ENCODE results near the gene PTGER4.
"Not testable (repeated sequence)": the region's sequence is repeated elsewhere in the genome, so short reads cannot be mapped to it uniquely, and the experiment has no call there.

Gene PTGER4

GRCh38 chr5:40720069-40720468, 40.4 kb downstream of the PTGER4 start:
- no peak for TF ChIP-seq CTCF (IDR thresholded peaks at IDR 0.05; ENCODE audit: borderline replicate concordance, extremely low read depth, low read length, poor library complexity, severe bottlenecking)
- TF ChIP-seq EZH2 (IDR thresholded peaks at IDR 0.05; ENCODE audit: borderline replicate concordance, low read depth, low read length, severe bottlenecking) = no peak
- H3K79me2 ChIP-seq (ENCODE audit: insufficient read depth, low read length) = peaks cover 5% of the 10 kb centered on the region; the same call in 1 of the 2 replicates
- H3K36me3 ChIP-seq (ENCODE audit: insufficient read depth, low read length) = peaks cover 51% of the 10 kb centered on the region
- ATAC-seq (ENCODE audit: insufficient read depth, low read depth) (no peak), DNase-seq (no peak)
- peaks cover 8% of the 10 kb centered on the region for H3K9me3 ChIP-seq (ENCODE audit: insufficient read depth, low read length, severe bottlenecking)
- H4K20me1 ChIP-seq (ENCODE audit: insufficient read depth, low read length) = no peaks in the 10 kb centered on the region
- H3K27ac ChIP-seq (ENCODE audit: low read length) = no peak overlapping the region
- H3K4me1 ChIP-seq (ENCODE audit: insufficient read depth, low read length) = no peaks in the 10 kb centered on the region
- H3K4me3 ChIP-seq (ENCODE audit: low read depth in 1 of 2, low read length in 2 of 2) = no peak overlapping the region
- H3K4me2 ChIP-seq (ENCODE audit: insufficient read depth, low read length) = no peak overlapping the region
- H2AFZ ChIP-seq (ENCODE audit: low read depth, low read length) = no peak overlapping the region
- H3K27me3 ChIP-seq (ENCODE audit: insufficient read depth, low read length, poor library complexity) = no peaks in the 10 kb centered on the region
- no peak overlapping the region for H3K9ac ChIP-seq (ENCODE audit: low read depth, low read length)

- H3K9ac ChIP-seq (ENCODE audit: low read depth, low read length); H3K4me1 ChIP-seq (ENCODE audit: insufficient read depth, low read length); H4K20me1 ChIP-seq (ENCODE audit: insufficient read depth, low read length); DNase-seq; H3K79me2 ChIP-seq (ENCODE audit: insufficient read depth, low read length); H3K27ac ChIP-seq (ENCODE audit: low read length); H2AFZ ChIP-seq (ENCODE audit: low read depth, low read length); ATAC-seq (ENCODE audit: insufficient read depth, low read depth); H3K9me3 ChIP-seq (ENCODE audit: insufficient read depth, low read length, severe bottlenecking); H3K27me3 ChIP-seq (ENCODE audit: insufficient read depth, low read length, poor library complexity); H3K4me3 ChIP-seq (ENCODE audit: low read depth in 1 of 2, low read length in 2 of 2); H3K4me2 ChIP-seq (ENCODE audit: insufficient read depth, low read length): not testable (repeated sequence)
- H3K36me3 ChIP-seq (ENCODE audit: insufficient read depth, low read length) = peaks cover 51% of the 10 kb centered on the region
Observed at GRCh38 chr5:40722497-40722911, 42.8 kb downstream of the PTGER4 start.

- no peak for DNase-seq
Observed at GRCh38 chr5:40733434-40733833, 53.7 kb downstream of the PTGER4 start.

More at GRCh38 chr5:40733434-40733833, 53.7 kb downstream of the PTGER4 start:
- Histone ChIP-seq H4K20me1 (ENCODE audit: insufficient read depth, low read length) (no peaks in the 10 kb centered on the region), H2AFZ (ENCODE audit: low read depth, low read length) (no peak overlapping the region), H3K79me2 (ENCODE audit: insufficient read depth, low read length) (peaks cover 54% of the 10 kb centered on the region), H3K4me3 (ENCODE audit: low read depth in 1 of 2, low read length in 2 of 2) (no peak overlapping the region), H3K4me2 (ENCODE audit: insufficient read depth, low read length) (no peak overlapping the region), H3K9me3 (ENCODE audit: insufficient read depth, low read length, severe bottlenecking) (no peaks in the 10 kb centered on the region), H3K4me1 (ENCODE audit: insufficient read depth, low read length) (peaks cover 22% of the 10 kb centered on the region), H3K27me3 (ENCODE audit: insufficient read depth, low read length, poor library complexity) (no peaks in the 10 kb centered on the region), H3K27ac (ENCODE audit: low read length) (no peak overlapping the region), H3K9ac (ENCODE audit: low read depth, low read length) (no peak overlapping the region), H3K36me3 (ENCODE audit: insufficient read depth, low read length) (peaks cover 6% of the 10 kb centered on the region; the same call in 1 of the 2 replicates)
- no peak for ATAC-seq (ENCODE audit: insufficient read depth, low read depth)
- TF ChIP-seq CTCF (IDR thresholded peaks at IDR 0.05; ENCODE audit: borderline replicate concordance, extremely low read depth, low read length, poor library complexity, severe bottlenecking) (no peak), EZH2 (IDR thresholded peaks at IDR 0.05; ENCODE audit: borderline replicate concordance, low read depth, low read length, severe bottlenecking) (no peak)
